Uterus (tissue), 2 donors: ENCODE measurements around the gene PROM1.

ENCODE experiments used
- POLR2A ChIP-seq, 2 donors: fragments of 450-650 bp; IDR thresholded peaks; one replicate each; pipeline ENCODE4 v1.6.1; 2016; ENCODE audit warnings: antibody characterized with exemption in 2 of 2, mild to moderate bottlenecking in 1 of 2, moderate library complexity in 1 of 2
- TF ChIP-seq, protein P1 (sequence below), 4 experiments: fragments of 200-600 bp in 2 of 4; fragments of 450-650 bp in 2 of 4; sonication (generic) in 2 of 4; IDR thresholded peaks; one replicate each; pipeline ENCODE4 v1.5.1; 2016 to 2019; ENCODE audit warnings: antibody characterized with exemption in 4 of 4, mild to moderate bottlenecking in 2 of 4, moderate library complexity in 1 of 4

DNA sequence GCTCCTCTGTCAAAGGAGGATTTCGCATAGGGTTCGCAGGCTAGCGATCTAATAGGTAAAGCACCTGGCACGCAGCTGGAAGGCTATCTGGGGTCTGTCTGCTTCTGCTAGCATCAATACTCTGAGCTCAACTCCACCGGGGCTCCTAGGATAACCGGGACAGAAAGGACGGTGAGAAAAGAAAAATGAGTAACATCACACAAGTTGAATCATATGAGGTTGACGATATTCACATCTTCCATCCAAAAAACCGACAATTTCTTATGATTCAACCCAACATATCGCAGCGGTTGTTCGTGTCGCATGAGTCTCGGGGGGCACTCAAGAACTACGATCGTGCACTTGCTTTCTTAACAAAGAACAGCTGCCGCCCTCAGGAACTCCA is 1.8 kb downstream of the PROM1 start:
- TF ChIP-seq, protein P1, sequence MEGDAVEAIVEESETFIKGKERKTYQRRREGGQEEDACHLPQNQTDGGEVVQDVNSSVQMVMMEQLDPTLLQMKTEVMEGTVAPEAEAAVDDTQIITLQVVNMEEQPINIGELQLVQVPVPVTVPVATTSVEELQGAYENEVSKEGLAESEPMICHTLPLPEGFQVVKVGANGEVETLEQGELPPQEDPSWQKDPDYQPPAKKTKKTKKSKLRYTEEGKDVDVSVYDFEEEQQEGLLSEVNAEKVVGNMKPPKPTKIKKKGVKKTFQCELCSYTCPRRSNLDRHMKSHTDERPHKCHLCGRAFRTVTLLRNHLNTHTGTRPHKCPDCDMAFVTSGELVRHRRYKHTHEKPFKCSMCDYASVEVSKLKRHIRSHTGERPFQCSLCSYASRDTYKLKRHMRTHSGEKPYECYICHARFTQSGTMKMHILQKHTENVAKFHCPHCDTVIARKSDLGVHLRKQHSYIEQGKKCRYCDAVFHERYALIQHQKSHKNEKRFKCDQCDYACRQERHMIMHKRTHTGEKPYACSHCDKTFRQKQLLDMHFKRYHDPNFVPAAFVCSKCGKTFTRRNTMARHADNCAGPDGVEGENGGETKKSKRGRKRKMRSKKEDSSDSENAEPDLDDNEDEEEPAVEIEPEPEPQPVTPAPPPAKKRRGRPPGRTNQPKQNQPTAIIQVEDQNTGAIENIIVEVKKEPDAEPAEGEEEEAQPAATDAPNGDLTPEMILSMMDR (IDR thresholded peaks at IDR 0.05), result no peak
- TF ChIP-seq POLR2A (IDR thresholded peaks at IDR 0.05), result no peak
